Measurements from ENCODE around the gene CLN5. TPM values are rescaled to one million over a fixed set of nuclear protein-coding genes. Genes with fewer than 3 reads are reported as not detected.
A peak's percentile ranks its signal among the peaks of the same experiment; 100 is the strongest.
"Not testable (repeated sequence)": the region's sequence is repeated elsewhere in the genome, so short reads cannot be mapped to it uniquely, and the experiment has no call there.

CLN5 gene
- polyA plus RNA-seq, result 1 to 10 TPM; 3.2 to 7.4 (median 7.0) TPM

DNA sequence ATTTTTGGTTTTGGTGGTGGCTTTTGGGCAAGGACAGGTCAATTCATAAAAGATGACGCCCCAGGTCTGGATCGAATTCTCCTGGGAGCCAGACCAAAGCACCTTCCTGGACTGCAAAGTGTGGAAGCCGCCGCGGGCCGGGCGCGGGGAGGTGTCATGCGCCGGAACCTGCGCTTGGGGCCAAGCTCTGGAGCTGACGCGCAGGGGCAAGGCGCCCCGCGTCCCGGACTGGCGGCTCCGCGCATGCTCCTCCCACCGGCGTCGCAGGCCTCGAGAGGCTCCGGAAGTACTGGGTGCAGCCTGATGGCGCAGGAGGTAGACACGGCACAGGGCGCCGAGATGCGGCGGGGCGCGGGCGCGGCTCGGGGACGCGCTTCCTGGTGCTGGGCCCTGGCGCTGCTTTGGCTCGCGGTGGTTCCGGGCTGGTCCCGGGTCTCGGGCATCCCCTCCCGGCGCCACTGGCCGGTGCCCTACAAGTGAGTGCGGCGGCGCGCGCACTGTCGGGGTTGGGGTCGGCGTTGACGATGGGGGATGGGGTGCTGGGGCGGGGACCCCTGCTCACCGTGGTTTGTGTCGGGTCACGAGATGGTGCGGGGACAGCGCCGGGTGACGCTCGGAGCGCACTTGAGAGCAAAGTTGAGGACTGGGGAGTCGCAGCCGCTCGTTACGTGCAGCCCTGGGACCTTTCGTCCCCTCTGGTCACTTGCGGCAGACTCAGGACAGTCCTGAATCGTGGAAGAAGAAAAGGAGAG lies at the start of gene CLN5:
Gene CLN5, plus strand, starts transcription at position 286 of the 752 bp plus-strand sequence. Its CDS starts 18 bp downstream, at position 304.
- Mint-ChIP-seq H3K9me3 (no peaks in the 10 kb centered on the region), H3K4me3 (peak within 1 kb of the TSS; percentile 89 to 97 (median 95)), H3K27me3 (ENCODE audit: low read depth in 3 of 3) (peaks cover 38 to 50% (median 43%) of the 10 kb centered on the region in 3 donors), H3K27ac (peak within 1 kb of the TSS; percentile 98 to 100 (median 99)), H3K36me3 (peaks cover 0 to 7% (median 6%) of the 10 kb centered on the region in 3 donors), H3K4me1 (peaks cover 31 to 34% of the 10 kb centered on the region in 2 donors)
- DNase-seq, result peak; percentile 96 to 97 (median 96)

DNA sequence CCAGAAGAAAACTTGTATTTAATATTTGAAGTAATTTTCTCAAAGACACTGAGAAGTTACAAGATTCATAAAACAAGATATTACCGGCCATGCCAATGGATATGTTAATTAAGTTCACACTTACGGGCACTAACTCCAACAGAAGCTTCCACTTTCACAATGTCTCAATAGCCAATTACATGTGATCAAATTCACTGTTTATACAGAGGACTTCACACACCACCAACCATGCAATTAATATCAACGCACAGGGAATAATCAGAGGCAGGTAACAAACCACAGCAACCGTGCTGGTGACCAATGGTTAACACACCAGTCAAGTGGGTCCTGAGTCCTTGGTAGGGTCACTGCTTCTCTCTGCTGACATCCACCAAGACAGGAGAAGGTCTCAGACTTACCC lies 49.5 kb upstream of the CLN5 start:
- Mint-ChIP-seq H3K27ac (no peak overlapping the region), H3K36me3 (no peaks in the 10 kb centered on the region), H3K9me3 (peaks cover 0 to 1% (median 0%) of the 10 kb centered on the region in 6 donors), H3K4me3 (no peak overlapping the region), H3K27me3 (ENCODE audit: low read depth in 3 of 3) (peaks cover 2% of the 10 kb centered on the region in 3 donors), H3K4me1 (no peaks in the 10 kb centered on the region)
- no peak for DNase-seq

DNA sequence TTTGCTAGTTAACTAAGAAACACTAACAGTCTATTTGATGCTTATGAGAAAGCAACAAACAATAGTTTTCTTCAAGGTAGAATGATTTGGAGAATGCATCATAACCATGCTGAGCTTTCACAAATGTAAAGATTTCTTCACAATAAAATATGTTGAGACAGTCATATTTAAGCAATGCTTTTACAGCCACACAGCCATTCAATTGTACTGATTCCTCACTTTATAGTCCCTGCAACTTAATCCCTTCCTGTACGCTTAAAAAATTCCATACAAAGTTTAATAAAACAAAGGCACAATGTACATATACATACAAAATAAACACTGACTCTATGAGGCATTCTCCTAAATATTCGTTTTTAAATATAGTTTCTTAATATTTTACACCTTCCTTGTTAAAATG lies 48.2 kb upstream of the CLN5 start:
- Mint-ChIP-seq H3K36me3 (no peaks in the 10 kb centered on the region), H3K27ac (no peak overlapping the region), H3K4me1 (no peaks in the 10 kb centered on the region), H3K27me3 (ENCODE audit: low read depth in 3 of 3) (peaks cover 2 to 3% (median 3%) of the 10 kb centered on the region in 3 donors), H3K4me3 (no peak overlapping the region), H3K9me3 (peaks cover 0 to 1% (median 0%) of the 10 kb centered on the region in 6 donors)
- no peak for DNase-seq

DNA sequence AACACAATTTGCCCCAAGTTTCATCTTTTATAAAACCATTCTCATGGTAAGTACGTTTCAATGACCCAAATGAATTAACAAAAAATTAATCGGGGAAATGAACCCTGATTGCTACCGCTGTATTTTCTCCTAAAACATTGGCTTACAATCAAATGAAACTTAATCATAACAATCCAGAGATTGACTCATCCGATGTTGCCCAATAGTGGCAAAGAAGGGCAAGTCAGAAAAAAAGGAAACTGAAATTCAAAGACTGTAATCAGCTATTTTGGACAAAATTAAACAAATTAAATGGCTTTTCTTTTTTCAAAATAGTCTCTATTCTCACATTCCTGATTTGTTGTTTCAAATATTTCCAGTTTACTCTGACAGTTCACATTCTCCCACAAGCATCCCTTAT lies 47.4 kb upstream of the CLN5 start:
- Mint-ChIP-seq H3K4me1 (no peaks in the 10 kb centered on the region), H3K9me3 (peaks cover 0 to 1% (median 0%) of the 10 kb centered on the region in 6 donors), H3K27ac (no peak overlapping the region), H3K36me3 (no peaks in the 10 kb centered on the region), H3K4me3 (no peak overlapping the region), H3K27me3 (ENCODE audit: low read depth in 3 of 3) (peaks cover 3 to 6% (median 4%) of the 10 kb centered on the region in 3 donors)
- no peak for DNase-seq

DNA sequence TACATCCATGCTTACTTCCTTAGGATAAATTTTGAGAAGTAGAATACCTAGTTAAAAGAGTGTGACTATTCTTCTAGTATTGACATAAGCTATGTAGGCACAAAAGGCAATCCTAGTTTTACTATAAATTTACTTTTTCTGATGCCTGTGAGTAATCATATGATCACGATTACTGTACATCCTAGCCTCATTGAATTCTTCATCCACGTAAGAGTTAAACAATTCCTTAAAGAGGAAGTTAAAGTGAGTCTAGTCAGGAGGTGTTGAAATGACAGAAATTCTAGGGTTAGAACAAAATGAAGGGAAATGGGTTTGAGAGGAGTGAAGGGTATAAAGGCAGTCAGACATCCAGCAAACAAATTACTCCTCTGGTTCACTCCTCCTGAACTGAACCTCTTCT lies 43.7 kb upstream of the CLN5 start, which contains the start of gene ACOD1:
Gene ACOD1, plus strand, starts transcription at position 363 of the 400 bp plus-strand sequence. CDS start 48 bp downstream, outside the sequence.
- Mint-ChIP-seq H3K9me3 (no peaks in the 10 kb centered on the region), H3K27ac (no peak within 1 kb of the TSS), H3K36me3 (no peaks in the 10 kb centered on the region), H3K27me3 (ENCODE audit: low read depth in 3 of 3) (peaks cover 6 to 11% (median 9%) of the 10 kb centered on the region in 3 donors), H3K4me3 (no peak within 1 kb of the TSS), H3K4me1 (no peaks in the 10 kb centered on the region)
- DNase-seq, result no peak

DNA sequence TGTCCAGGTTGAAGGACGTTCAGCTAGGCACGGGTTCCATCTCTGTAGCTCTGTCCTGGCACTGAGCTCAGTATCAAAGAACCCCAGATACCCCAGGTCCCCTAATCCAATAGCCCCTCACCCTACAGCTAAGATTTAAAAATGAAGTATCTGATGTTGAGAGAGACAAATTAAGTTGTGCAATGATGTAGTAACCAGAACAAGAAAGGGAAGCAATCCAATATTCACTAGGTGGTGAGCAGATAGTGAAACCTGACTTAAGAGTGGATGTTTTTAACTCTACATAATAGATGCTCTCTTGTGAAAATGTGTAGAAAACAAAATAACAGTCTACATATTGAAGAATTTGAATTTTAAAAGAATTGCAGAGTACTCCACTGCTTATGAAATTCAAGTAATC lies 41.8 kb upstream of the CLN5 start:
- no peaks in the 10 kb centered on the region for H3K4me1 Mint-ChIP-seq
- no peak overlapping the region for H3K4me3 Mint-ChIP-seq
- no peaks in the 10 kb centered on the region for H3K36me3 Mint-ChIP-seq
- no peaks in the 10 kb centered on the region for H3K9me3 Mint-ChIP-seq
- DNase-seq, result no peak
- H3K27ac Mint-ChIP-seq, result no peak overlapping the region
- H3K27me3 Mint-ChIP-seq (ENCODE audit: low read depth in 3 of 3), result peaks cover 9 to 11% (median 10%) of the 10 kb centered on the region in 3 donors

DNA sequence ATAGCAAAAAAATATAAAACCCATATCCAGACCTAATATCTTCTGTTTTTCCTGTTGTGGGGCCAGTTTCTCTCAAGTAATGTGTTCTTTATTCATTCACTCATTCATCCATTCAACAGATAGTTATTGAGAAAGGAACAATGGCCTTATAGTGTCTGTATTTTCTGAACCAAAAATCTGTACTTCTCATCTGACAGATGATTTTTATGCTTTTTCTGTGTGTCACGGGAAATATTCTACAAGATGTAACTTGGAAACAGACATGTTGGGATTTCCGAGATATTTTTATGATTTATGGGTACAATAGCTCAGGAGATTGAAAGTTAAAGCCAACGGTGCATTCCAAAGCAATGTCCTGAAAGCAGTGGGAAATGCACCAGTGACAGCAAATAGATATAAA lies 37.9 kb upstream of the CLN5 start:
- peaks cover 0 to 5% (median 0%) of the 10 kb centered on the region in 6 donors for H3K9me3 Mint-ChIP-seq
- H3K27ac Mint-ChIP-seq, result no peak overlapping the region
- H3K27me3 Mint-ChIP-seq (ENCODE audit: low read depth in 3 of 3), result peaks cover 10 to 14% (median 12%) of the 10 kb centered on the region in 3 donors
- no peaks in the 10 kb centered on the region for H3K36me3 Mint-ChIP-seq
- no peak overlapping the region for H3K4me3 Mint-ChIP-seq
- DNase-seq, result no peak
- no peaks in the 10 kb centered on the region for H3K4me1 Mint-ChIP-seq

DNA sequence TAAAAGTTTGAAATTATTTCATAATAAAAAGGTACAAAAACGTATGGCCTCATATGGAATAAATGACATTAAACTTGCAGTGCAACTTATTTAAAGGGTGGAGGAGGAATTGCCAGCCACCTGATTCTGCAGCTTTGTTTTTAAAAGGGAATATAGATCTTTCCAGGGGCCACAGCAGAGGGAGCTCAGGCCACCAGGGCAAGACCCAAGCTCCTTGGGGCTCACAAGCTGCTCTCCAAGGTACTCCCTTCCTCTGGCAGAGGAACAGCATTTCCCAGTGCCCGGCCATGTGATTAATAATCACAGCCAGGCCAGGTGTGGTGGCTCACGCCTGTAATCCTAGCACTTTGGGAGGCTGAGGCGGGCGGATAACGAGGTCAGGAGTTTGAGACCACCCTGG lies 37.3 kb upstream of the CLN5 start:
- Mint-ChIP-seq H3K4me1 (no peaks in the 10 kb centered on the region), H3K9me3 (peaks cover 0 to 10% (median 3%) of the 10 kb centered on the region in 6 donors), H3K27ac (no peak overlapping the region), H3K4me3 (no peak overlapping the region), H3K36me3 (no peaks in the 10 kb centered on the region), H3K27me3 (ENCODE audit: low read depth in 3 of 3) (peaks cover 10 to 14% (median 12%) of the 10 kb centered on the region in 3 donors)
- no peak for DNase-seq

DNA sequence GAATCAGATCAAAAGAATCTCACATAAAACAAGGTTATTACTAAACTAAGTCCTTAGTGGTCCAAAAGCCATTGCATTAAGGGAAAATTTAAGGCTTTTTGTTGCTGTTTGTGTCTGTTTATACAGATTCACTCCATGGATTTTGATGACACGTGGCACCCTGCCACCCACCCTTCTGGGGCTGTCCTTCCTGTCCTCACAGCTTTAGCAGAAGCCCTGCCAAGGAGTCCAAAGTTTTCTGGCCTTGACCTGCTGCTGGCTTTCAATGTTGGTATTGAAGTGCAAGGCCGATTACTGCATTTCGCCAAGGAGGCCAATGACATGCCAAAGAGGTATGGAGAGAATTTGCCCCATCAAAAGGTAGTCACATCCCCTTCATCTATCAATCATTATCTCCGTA lies 36.7 kb upstream of the CLN5 start:
- H3K27ac Mint-ChIP-seq, result no peak overlapping the region
- H3K27me3 Mint-ChIP-seq (ENCODE audit: low read depth in 3 of 3), result peaks cover 10 to 14% (median 10%) of the 10 kb centered on the region in 3 donors
- H3K4me1 Mint-ChIP-seq, result no peaks in the 10 kb centered on the region
- peaks cover under 1 to 15% (median 5%) of the 10 kb centered on the region in 6 donors for H3K9me3 Mint-ChIP-seq
- no peak overlapping the region for H3K4me3 Mint-ChIP-seq
- H3K36me3 Mint-ChIP-seq, result peaks cover 0 to 2% (median 0%) of the 10 kb centered on the region in 3 donors
- no peak for DNase-seq

DNA sequence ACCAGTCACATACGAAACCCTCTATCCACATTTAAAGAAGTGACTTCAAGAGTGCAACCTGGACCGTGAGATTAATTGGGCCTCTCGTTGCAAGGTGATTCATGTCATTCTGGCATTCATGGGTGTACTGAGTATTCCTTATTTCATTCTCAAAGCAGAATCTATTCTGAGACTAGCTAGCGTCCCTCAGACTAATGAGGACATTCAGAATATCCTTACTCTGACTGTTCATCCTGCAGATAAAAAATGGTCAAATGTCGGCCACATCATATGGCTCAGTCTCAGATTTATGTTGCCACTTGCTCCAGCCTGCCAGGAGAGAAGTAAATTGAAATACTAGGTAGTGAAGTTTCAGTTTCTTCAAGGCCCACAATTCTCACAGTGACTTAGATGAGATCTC lies 36.2 kb upstream of the CLN5 start:
- Mint-ChIP-seq H3K27ac (no peak overlapping the region), H3K27me3 (ENCODE audit: low read depth in 3 of 3) (peaks cover 10 to 12% (median 10%) of the 10 kb centered on the region in 3 donors), H3K4me3 (no peak overlapping the region), H3K4me1 (no peaks in the 10 kb centered on the region), H3K36me3 (peaks cover 0 to 6% (median 4%) of the 10 kb centered on the region in 3 donors), H3K9me3 (peaks cover 4 to 20% (median 9%) of the 10 kb centered on the region in 6 donors)
- no peak for DNase-seq

DNA sequence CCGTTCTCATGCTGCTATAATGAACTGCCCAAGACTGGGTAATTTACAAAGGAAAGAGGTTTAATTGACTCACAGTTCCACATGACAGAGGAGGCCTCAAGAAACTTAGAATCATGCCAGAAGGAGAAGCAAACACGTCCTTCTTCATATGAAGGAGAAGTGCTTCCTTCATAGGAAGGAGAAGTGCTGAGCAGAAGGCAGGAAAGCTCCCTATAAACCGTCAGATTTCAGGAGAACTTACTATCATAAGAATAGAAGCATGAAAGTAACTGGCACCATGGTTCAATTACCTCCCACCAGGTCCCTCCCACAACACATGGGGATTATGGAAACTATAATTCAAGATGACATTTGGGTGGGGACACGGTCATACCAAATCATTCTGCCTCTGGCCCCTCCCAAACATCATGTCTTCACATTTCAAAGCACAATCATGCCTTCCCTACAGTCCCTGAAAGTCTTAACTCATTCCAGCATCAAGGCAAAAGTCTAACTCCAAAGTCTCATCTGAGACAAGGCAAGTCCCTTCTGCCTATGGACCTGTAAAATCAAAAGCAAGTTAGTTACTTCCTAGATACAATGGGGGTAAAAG lies 32.9 kb upstream of the CLN5 start:
- Mint-ChIP-seq H3K4me1 (no peaks in the 10 kb centered on the region), H3K4me3 (no peak overlapping the region)
- no peak for DNase-seq

DNA sequence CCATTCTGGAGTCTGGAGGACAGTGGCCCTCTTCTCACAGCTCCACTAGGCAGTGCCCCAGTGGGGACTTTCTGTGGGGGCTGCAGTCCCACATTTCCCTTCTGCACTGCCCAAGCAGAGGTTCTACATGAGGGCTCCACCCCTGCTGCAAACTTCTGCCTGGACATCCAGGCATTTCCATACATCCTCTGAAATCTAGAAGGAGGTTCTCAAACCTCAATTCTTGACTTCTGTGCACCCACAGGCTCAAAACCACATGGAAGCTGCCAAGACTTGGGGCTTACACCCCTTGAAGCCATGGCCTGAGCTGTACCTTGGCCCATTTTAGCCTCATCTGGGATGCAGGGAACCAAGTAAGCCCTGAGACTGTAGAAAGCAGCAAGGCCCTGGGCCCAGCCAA lies 32.1 kb upstream of the CLN5 start:
- DNase-seq, H3K4me3 Mint-ChIP-seq, H3K27ac Mint-ChIP-seq, H3K4me1 Mint-ChIP-seq, H3K36me3 Mint-ChIP-seq: not testable (repeated sequence)
- H3K27me3 Mint-ChIP-seq (ENCODE audit: low read depth in 3 of 3), result peaks cover 9 to 11% (median 10%) of the 10 kb centered on the region in 3 donors
- peaks cover 9 to 23% (median 15%) of the 10 kb centered on the region in 6 donors for H3K9me3 Mint-ChIP-seq

More for the DNA sequence above, 32.9 kb upstream of the CLN5 start:
- Mint-ChIP-seq H3K36me3 (peaks cover 0 to 10% (median 5%) of the 10 kb centered on the region in 3 donors), H3K27ac (no peak overlapping the region), H3K27me3 (ENCODE audit: low read depth in 3 of 3) (peaks cover 8 to 11% (median 9%) of the 10 kb centered on the region in 3 donors), H3K9me3 (peaks cover 9 to 23% (median 15%) of the 10 kb centered on the region in 6 donors)

DNA sequence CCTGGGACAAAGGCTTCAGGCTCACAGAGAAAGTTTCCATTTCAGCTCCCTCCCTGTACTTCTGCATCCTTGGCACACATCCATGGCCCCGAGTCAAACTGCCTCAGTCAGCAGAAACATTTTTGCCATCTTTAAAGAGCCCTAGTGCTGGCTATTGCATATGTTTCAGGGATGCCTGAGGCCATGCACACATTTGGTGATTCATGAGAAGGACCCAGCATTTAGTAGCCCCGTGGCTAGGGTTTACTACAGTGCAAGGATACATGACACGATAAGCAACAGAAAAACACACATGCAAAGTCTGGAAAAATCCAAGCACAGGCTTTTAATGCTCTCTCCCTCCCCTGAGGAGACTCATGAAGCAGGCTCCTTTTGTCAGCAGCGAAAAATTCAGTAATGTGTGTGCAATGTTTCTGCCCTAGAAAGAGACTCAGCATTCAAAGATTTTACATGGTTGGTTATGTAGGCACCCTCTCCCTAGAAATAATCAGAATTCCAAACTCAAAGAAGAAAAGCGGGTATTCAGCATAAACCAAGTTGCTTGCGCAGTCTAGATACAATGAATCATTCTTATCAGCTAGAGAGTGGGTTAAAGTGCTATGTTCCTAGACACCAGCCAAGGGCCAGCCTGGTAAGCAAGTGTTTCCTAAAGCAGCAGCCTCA lies 26.0 kb upstream of the CLN5 start:
- Mint-ChIP-seq H3K27ac (no peak overlapping the region), H3K27me3 (ENCODE audit: low read depth in 3 of 3) (peaks cover 14 to 30% (median 14%) of the 10 kb centered on the region in 3 donors), H3K9me3 (peaks cover under 1 to 5% (median 3%) of the 10 kb centered on the region in 6 donors), H3K4me1 (no peaks in the 10 kb centered on the region), H3K36me3 (peaks cover 0 to under 1% (median 0%) of the 10 kb centered on the region in 3 donors), H3K4me3 (no peak overlapping the region)
- no peak for DNase-seq

DNA sequence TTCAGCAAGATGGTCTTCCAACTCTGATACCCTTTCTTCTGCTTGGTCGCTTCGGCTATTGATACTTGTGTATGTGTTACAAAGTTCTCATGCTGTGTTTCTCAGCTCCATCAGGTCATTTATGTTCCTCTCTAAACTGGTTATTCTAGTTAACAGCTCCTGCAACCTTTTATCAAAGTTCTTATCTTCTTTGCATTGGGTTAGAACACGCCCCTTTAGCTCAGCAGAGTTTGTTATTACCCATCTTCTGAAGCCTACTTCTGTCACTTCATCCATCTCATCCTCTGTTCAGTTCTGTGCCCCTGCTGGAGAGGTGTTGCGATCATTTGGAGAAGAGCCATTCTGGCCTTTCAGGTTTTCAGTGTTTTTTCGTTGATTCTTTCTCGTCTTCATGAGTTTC lies 24.9 kb upstream of the CLN5 start:
- no peaks in the 10 kb centered on the region for H3K4me1 Mint-ChIP-seq
- H3K4me3 Mint-ChIP-seq, result no peak overlapping the region
- no peaks in the 10 kb centered on the region for H3K36me3 Mint-ChIP-seq
- H3K9me3 Mint-ChIP-seq, result peaks cover 0 to 6% (median 0%) of the 10 kb centered on the region in 6 donors
- H3K27me3 Mint-ChIP-seq (ENCODE audit: low read depth in 3 of 3), result peaks cover 14 to 33% (median 15%) of the 10 kb centered on the region in 3 donors
- DNase-seq, result no peak
- no peak overlapping the region for H3K27ac Mint-ChIP-seq

Measured in immature natural killer cell (primary cell).